KOPT-K1 (cell line): ENCODE results near the gene ZC3H14.

Experiments used
- H3K27ac ChIP-seq: fragments of 200-600 bp; sonication (generic); 2 replicates; pipeline ENCODE4 v1.5.1; 2016; ENCODE audit warnings: antibody characterized with exemption, mild to moderate bottlenecking, low read depth, low read length; ENCODE audit not compliant: poor library complexity, severe bottlenecking
- H3K36me3 ChIP-seq: fragments of 200-600 bp; sonication (generic); 2 replicates; pipeline ENCODE4 v1.5.1; 2017; ENCODE audit warnings: antibody characterized with exemption, mild to moderate bottlenecking, low read length, moderate library complexity; ENCODE audit not compliant: insufficient read depth
- H3K9me3 ChIP-seq: fragments of 200-600 bp; sonication (generic); 2 replicates; pipeline ENCODE4 v1.5.1; 2017; ENCODE audit warnings: antibody characterized with exemption, low read length, mild to moderate bottlenecking; ENCODE audit not compliant: insufficient read depth, poor library complexity, severe bottlenecking

Gene ZC3H14

GRCh38 chr14:88545256-88545655 lies 17.6 kb upstream of the ZC3H14 start:
- no peaks in the 10 kb centered on the region for H3K9me3 ChIP-seq
- no peaks in the 10 kb centered on the region for H3K36me3 ChIP-seq
- no peak overlapping the region for H3K27ac ChIP-seq

GRCh38 chr14:88546621-88547385 lies 16.0 kb upstream of the ZC3H14 start:
- peaks cover 2% of the 10 kb centered on the region for H3K9me3 ChIP-seq
- no peaks in the 10 kb centered on the region for H3K36me3 ChIP-seq
- no peak overlapping the region for H3K27ac ChIP-seq

- Histone ChIP-seq H3K36me3 (no peaks in the 10 kb centered on the region), H3K9me3 (peaks cover 6% of the 10 kb centered on the region), H3K27ac (no peak overlapping the region)
Measured at GRCh38 chr14:88547386-88547780, 15.5 kb upstream of the ZC3H14 start.

- no peak overlapping the region for H3K27ac ChIP-seq
- peaks cover 6% of the 10 kb centered on the region for H3K9me3 ChIP-seq
- no peaks in the 10 kb centered on the region for H3K36me3 ChIP-seq
Measured at GRCh38 chr14:88550078-88550477, 12.8 kb upstream of the ZC3H14 start.

GRCh38 chr14:88551094-88551870 lies 11.6 kb upstream of the ZC3H14 start:
- peaks cover 6% of the 10 kb centered on the region for H3K9me3 ChIP-seq
- H3K27ac ChIP-seq: no peak overlapping the region
- no peaks in the 10 kb centered on the region for H3K36me3 ChIP-seq

GRCh38 chr14:88551980-88552431 lies 10.8 kb upstream of the ZC3H14 start:
- Histone ChIP-seq H3K9me3 (peaks cover 6% of the 10 kb centered on the region), H3K27ac (no peak overlapping the region), H3K36me3 (no peaks in the 10 kb centered on the region)

GRCh38 chr14:88552876-88553275 lies 10.0 kb upstream of the ZC3H14 start:
- Histone ChIP-seq H3K9me3 (peaks cover 6% of the 10 kb centered on the region), H3K36me3 (no peaks in the 10 kb centered on the region), H3K27ac (no peak overlapping the region)

GRCh38 chr14:88553886-88554456 lies 8.9 kb upstream of the ZC3H14 start:
- Histone ChIP-seq H3K36me3 (no peaks in the 10 kb centered on the region), H3K27ac (no peak overlapping the region), H3K9me3 (peaks cover 6% of the 10 kb centered on the region)

- H3K9me3 ChIP-seq: peaks cover 6% of the 10 kb centered on the region
- no peaks in the 10 kb centered on the region for H3K36me3 ChIP-seq
- no peak within 1 kb of the TSS for H3K27ac ChIP-seq
Measured at GRCh38 chr14:88554457-88555286, 8.2 kb upstream of the ZC3H14 start, which contains the start of gene PTPN21. Gene PTPN21, minus strand, starts transcription at chr14:88555007. Its CDS starts 4,590 bp downstream, at chr14:88550417.

GRCh38 chr14:88556581-88556980 lies 6.3 kb upstream of the ZC3H14 start:
- Histone ChIP-seq H3K27ac (no peak overlapping the region), H3K9me3 (peaks cover 6% of the 10 kb centered on the region), H3K36me3 (no peaks in the 10 kb centered on the region)

GRCh38 chr14:88559852-88560251 lies 3.0 kb upstream of the ZC3H14 start:
- Histone ChIP-seq H3K27ac (no peak overlapping the region), H3K9me3 (no peaks in the 10 kb centered on the region), H3K36me3 (no peaks in the 10 kb centered on the region)

GRCh38 chr14:88562532-88562830 lies 356 bp upstream of the ZC3H14 start:
- H3K36me3 ChIP-seq: peaks cover 8% of the 10 kb centered on the region
- H3K27ac ChIP-seq: peak overlapping the region; percentile 81

GRCh38 chr14:88563845-88564244 lies 1.0 kb downstream of the ZC3H14 start:
- Histone ChIP-seq H3K36me3 (peaks cover 22% of the 10 kb centered on the region), H3K9me3 (no peaks in the 10 kb centered on the region), H3K27ac (peak overlapping the region; percentile 81)

More at GRCh38 chr14:88562532-88562830, 356 bp upstream of the ZC3H14 start:
- no peaks in the 10 kb centered on the region for H3K9me3 ChIP-seq

GRCh38 chr14:88565427-88565826 lies 2.6 kb downstream of the ZC3H14 start:
- Histone ChIP-seq H3K36me3 (peaks cover 37% of the 10 kb centered on the region), H3K27ac (no peak overlapping the region)

GRCh38 chr14:88568196-88568595 lies 5.4 kb downstream of the ZC3H14 start:
- Histone ChIP-seq H3K36me3 (peaks cover 64% of the 10 kb centered on the region), H3K27ac (no peak overlapping the region), H3K9me3 (no peaks in the 10 kb centered on the region)

More at GRCh38 chr14:88565427-88565826, 2.6 kb downstream of the ZC3H14 start:
- H3K9me3 ChIP-seq: no peaks in the 10 kb centered on the region
